Measurements from ENCODE around the gene MTREX.

GRCh38 chr5:55440188-55440646 lies 132.4 kb downstream of the MTREX start:
- TF ChIP-seq CTCF (conservative IDR thresholded peaks at IDR 0.05; ENCODE audit: low read length): no peak
- TF ChIP-seq EZH2phosphoT487 (IDR thresholded peaks at IDR 0.05; ENCODE audit: borderline replicate concordance, low read depth, low read length): no peak
